Colonic mucosa (tissue), 4 donors: ENCODE measurements around the gene OPA1. TPM values are rescaled to one million over a fixed set of nuclear protein-coding genes. Genes with fewer than 3 reads are reported as not detected.

ENCODE experiments used
- DNase-seq: peaks from one replicate; pipeline ENCODE4 v3.0.0-alpha.2; 2020
- H3K27ac ChIP-seq: fragments of 200-600 bp; one replicate; pipeline ENCODE4 v1.8.0; 2021
- H3K27me3 ChIP-seq: fragments of 200-600 bp; one replicate; pipeline ENCODE4 v1.8.0; 2021
- H3K36me3 ChIP-seq: fragments of 200-600 bp; one replicate; pipeline ENCODE4 v1.8.0; 2021
- H3K4me1 ChIP-seq: fragments of 200-600 bp; one replicate; pipeline ENCODE4 v1.8.0; 2021; ENCODE audit warnings: mild to moderate bottlenecking
- H3K4me3 ChIP-seq: fragments of 200-600 bp; one replicate; pipeline ENCODE4 v1.8.0; 2021
- H3K9ac ChIP-seq, 2 donors: one replicate each; pipeline ENCODE4 v1.7.0; 2013; ENCODE audit warnings: control low read depth in 2 of 2, low read depth in 2 of 2, low read length in 2 of 2
- H3K9me3 ChIP-seq: fragments of 200-600 bp; one replicate; pipeline ENCODE4 v1.8.0; 2021
- CTCF ChIP-seq: fragments of 200-600 bp; IDR thresholded peaks from one replicate; pipeline ENCODE4 v1.8.0; 2022; ENCODE audit warnings: antibody characterized with exemption, mild to moderate bottlenecking
- intact Hi-C: fragments of 100-400 bp; cut with DNase I; formaldehyde crosslinking; loops from one replicate; pipeline ENCODE4 v1.14.1; 2022
- total RNA-seq, 2 donors: library from RNA; stranded (reverse); fragmentation: NEBNext Ultra II Directional in 1 of 2; extraction: Animal tissue kit (Norgen Biotek cat#: 25700) in 1 of 2; gene quantifications; one replicate each; pipeline ENCODE4 v1.2.1, GENCODE V29; 2021
- donor health status: healthy.
- donor health status: DM: no; HTN: no; CAD: no.
- donor health status: DM: no; HTN: no; CAD: no.

Gene OPA1
- total RNA-seq, 2 donors from 2014 or later = 76.9 to 93.0 TPM

- H3K4me3 ChIP-seq = no peak overlapping the region
- no peak overlapping the region for H3K27ac ChIP-seq
- peak overlapping the region in 1 of 2 donors; percentile 1 for H3K9ac ChIP-seq
- no peak for TF ChIP-seq CTCF
- intact Hi-C loops = no loop called here
- no peak for DNase-seq
- no peaks in the 10 kb centered on the region for H3K27me3 ChIP-seq
- no peaks in the 10 kb centered on the region for H3K36me3 ChIP-seq
- H3K9me3 ChIP-seq = no peaks in the 10 kb centered on the region
- H3K4me1 ChIP-seq = no peaks in the 10 kb centered on the region
Measured at GRCh38 chr3:193743702-193744047, 150.7 kb downstream of the OPA1 start.

- H3K9ac ChIP-seq = peak overlapping the region in 1 of 2 donors; percentile 1
Measured at GRCh38 chr3:193744048-193744821, 151.2 kb downstream of the OPA1 start.

GRCh38 chr3:193744822-193745684 is 152.0 kb downstream of the OPA1 start:
- intact Hi-C loops = no loop called here
- no peaks in the 10 kb centered on the region for H3K9me3 ChIP-seq
- H3K4me3 ChIP-seq = no peak overlapping the region
- H3K27me3 ChIP-seq = no peaks in the 10 kb centered on the region
- H3K9ac ChIP-seq = no peak overlapping the region
- H3K4me1 ChIP-seq = no peaks in the 10 kb centered on the region
- no peaks in the 10 kb centered on the region for H3K36me3 ChIP-seq
- DNase-seq = no peak
- H3K27ac ChIP-seq = no peak overlapping the region
- TF ChIP-seq CTCF = no peak

More at GRCh38 chr3:193744048-193744821, 151.2 kb downstream of the OPA1 start:
- H3K9me3 ChIP-seq = no peaks in the 10 kb centered on the region
- H3K27me3 ChIP-seq = no peaks in the 10 kb centered on the region
- H3K36me3 ChIP-seq = no peaks in the 10 kb centered on the region
- no peak overlapping the region for H3K27ac ChIP-seq
- no peak for TF ChIP-seq CTCF
- H3K4me1 ChIP-seq = no peaks in the 10 kb centered on the region
- no peak overlapping the region for H3K4me3 ChIP-seq
- DNase-seq = peak; percentile 64
- intact Hi-C loops = no loop called here

GRCh38 chr3:193746832-193747231 is 153.8 kb downstream of the OPA1 start:
- intact Hi-C loops = no loop called here
- Histone ChIP-seq H3K27me3 (no peaks in the 10 kb centered on the region), H3K4me1 (no peaks in the 10 kb centered on the region), H3K9ac (no peak overlapping the region), H3K36me3 (no peaks in the 10 kb centered on the region), H3K27ac (no peak overlapping the region), H3K9me3 (no peaks in the 10 kb centered on the region), H3K4me3 (no peak overlapping the region)
- no peak for DNase-seq
- no peak for TF ChIP-seq CTCF

Other genes with a start within 250 kb of the OPA1 start
- gene ATP13A5, start 214.5 kb upstream of the OPA1 start, total RNA-seq = under 1 TPM; 0.05 to 0.37 TPM
- 10 to 100 TPM; 11.0 to 17.9 TPM for gene ATP13A4, start 38.3 kb upstream of the OPA1 start, total RNA-seq